Stimulated activated effector memory CD8-positive, alpha-beta T cell treated with anti-CD3 and anti-CD28 coated beads, Interleukin-12 subunit alpha, Interleukin-12 subunit beta, amount 100 ng/mL, for 72 hours (primary cell): ENCODE results near the gene KIF2C.
"Not testable (repeated sequence)": the region's sequence is repeated elsewhere in the genome, so short reads cannot be mapped to it uniquely, and the experiment has no call there.

ENCODE experiments used
- ATAC-seq: fragments of 150-1000 bp; cut with Tn5 transposase; 2 replicates; pipeline ENCODE4 v1.10.0; 2021
- DNase-seq, 2 donors: peaks; one replicate each; pipeline ENCODE4 v3.0.0; 2021 to 2022; ENCODE audit warnings: low spot score in 2 of 2
- H3K27ac Mint-ChIP-seq: one replicate; pipeline ENCODE4 v1.8.0; 2022; ENCODE audit warnings: mild to moderate bottlenecking, mixed read lengths
- H3K36me3 Mint-ChIP-seq: one replicate; pipeline ENCODE4 v1.8.0; 2022; ENCODE audit warnings: mild to moderate bottlenecking, mixed read lengths
- H3K4me1 Mint-ChIP-seq: one replicate; pipeline ENCODE4 v1.8.0; 2022; ENCODE audit warnings: mixed read lengths
- H3K4me3 Mint-ChIP-seq: one replicate; pipeline ENCODE4 v1.8.0; 2022; ENCODE audit warnings: mild to moderate bottlenecking, mixed read lengths
- H3K9me3 Mint-ChIP-seq: one replicate; pipeline ENCODE4 v1.8.0; 2022; ENCODE audit warnings: mixed read lengths

The KIF2C gene

GRCh38 chr1:44730741-44731512 lies 8.7 kb upstream of the KIF2C start, which contains the start of gene RNU5D-1:
TSS of gene RNU5D-1 (minus strand) at chr1:44731170.
- peak; percentile 88 to 96 for DNase-seq
- H3K4me1 Mint-ChIP-seq = peaks cover 20% of the 10 kb centered on the region

DNA sequence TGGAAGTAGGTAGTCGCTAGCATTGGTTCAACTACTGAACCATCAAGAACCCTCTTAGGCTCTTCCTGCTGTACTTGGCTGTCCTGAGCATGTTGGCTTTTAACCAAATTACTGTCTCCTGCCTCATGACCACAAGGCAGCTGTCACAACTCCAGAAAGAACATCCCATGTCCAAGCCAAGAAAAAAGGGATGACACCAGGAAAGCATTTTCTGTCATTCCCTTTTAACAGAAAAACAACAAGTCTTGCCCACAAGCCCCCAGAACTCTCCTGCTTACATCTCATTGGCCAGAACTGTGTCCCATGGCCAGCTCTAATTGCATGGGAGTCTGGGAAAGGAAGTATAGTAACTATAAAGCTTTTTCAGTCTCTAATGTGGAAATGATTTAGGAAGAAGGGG lies 6.3 kb upstream of the KIF2C start:
- DNase-seq (no peak), ATAC-seq (no peak)
- H3K9me3 Mint-ChIP-seq = no peaks in the 10 kb centered on the region
- H3K4me3 Mint-ChIP-seq = no peak overlapping the region
- peaks cover 14% of the 10 kb centered on the region for H3K4me1 Mint-ChIP-seq
- H3K27ac Mint-ChIP-seq = no peak overlapping the region
- peaks cover 24% of the 10 kb centered on the region for H3K36me3 Mint-ChIP-seq

More at GRCh38 chr1:44730741-44731512, 8.7 kb upstream of the KIF2C start, which contains the start of gene RNU5D-1:
- H3K27ac Mint-ChIP-seq = peak within 1 kb of the TSS; percentile 99
- no peaks in the 10 kb centered on the region for H3K9me3 Mint-ChIP-seq
- H3K4me3 Mint-ChIP-seq = peak within 1 kb of the TSS; percentile 52
- peaks cover 24% of the 10 kb centered on the region for H3K36me3 Mint-ChIP-seq
- ATAC-seq = peak; percentile 92

DNA sequence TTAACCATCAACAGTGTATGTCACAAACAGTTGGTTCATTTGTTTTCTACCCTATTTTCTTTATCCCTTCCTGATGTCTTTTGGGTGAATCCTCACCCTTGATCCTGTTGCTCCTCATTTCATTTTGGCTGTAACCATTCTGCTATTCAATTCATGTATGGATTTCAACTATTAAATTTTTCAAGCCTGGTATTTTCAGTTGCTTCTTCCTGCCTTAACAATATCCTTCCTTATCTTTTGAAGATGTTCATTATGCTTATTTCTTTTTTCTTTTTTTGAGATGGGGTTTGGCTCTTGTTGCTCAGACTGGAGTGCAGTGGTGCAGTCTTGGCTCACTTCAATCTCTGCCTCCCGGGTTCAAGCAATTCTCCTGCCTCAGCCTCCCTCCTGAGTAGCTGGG lies 5.9 kb upstream of the KIF2C start:
- H3K4me3 Mint-ChIP-seq = no peak overlapping the region
- no peak for DNase-seq
- peaks cover 13% of the 10 kb centered on the region for H3K4me1 Mint-ChIP-seq
- no peak for ATAC-seq
- peaks cover 24% of the 10 kb centered on the region for H3K36me3 Mint-ChIP-seq
- H3K9me3 Mint-ChIP-seq = no peaks in the 10 kb centered on the region
- no peak overlapping the region for H3K27ac Mint-ChIP-seq

DNA sequence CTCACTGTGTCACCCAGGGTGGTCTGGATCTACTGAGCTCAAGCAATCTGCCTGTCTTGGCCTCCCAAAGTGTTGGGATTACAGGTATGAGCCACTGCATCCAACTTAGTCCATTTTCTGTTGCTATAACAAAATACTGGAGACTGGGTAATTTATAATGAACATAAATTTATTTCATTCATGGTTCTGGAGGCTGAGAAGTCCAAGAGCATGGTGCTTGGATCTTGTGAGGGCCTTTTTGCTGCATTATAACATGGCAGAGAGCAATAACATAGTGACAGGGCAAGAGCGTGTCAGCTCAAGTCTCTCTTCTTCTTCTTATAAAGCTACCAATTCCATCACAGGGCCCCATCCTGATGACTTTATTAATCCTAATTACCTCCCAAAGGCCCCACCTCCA lies 3.6 kb upstream of the KIF2C start:
- Mint-ChIP-seq H3K9me3 (no peaks in the 10 kb centered on the region), H3K4me3 (no peak overlapping the region), H3K27ac (no peak overlapping the region), H3K36me3 (peaks cover 25% of the 10 kb centered on the region), H3K4me1 (peaks cover 10% of the 10 kb centered on the region)
- ATAC-seq = no peak
- no peak for DNase-seq

- Mint-ChIP-seq H3K36me3 (peaks cover 42% of the 10 kb centered on the region), H3K4me1 (peaks cover 14% of the 10 kb centered on the region), H3K27ac (peak overlapping the region; percentile 88), H3K4me3 (peak overlapping the region; percentile 88)
- not testable (repeated sequence) for ATAC-seq, H3K9me3 Mint-ChIP-seq, DNase-seq
Measured at GRCh38 chr1:44738953-44739306, 707 bp upstream of the KIF2C start.

GRCh38 chr1:44740179-44740617 lies 561 bp downstream of the KIF2C start:
- ATAC-seq (no peak), DNase-seq (no peak)
- peaks cover 54% of the 10 kb centered on the region for H3K36me3 Mint-ChIP-seq
- H3K27ac Mint-ChIP-seq = peak overlapping the region; percentile 88
- peaks cover 14% of the 10 kb centered on the region for H3K4me1 Mint-ChIP-seq
- peak overlapping the region; percentile 88 for H3K4me3 Mint-ChIP-seq
- no peaks in the 10 kb centered on the region for H3K9me3 Mint-ChIP-seq

DNA sequence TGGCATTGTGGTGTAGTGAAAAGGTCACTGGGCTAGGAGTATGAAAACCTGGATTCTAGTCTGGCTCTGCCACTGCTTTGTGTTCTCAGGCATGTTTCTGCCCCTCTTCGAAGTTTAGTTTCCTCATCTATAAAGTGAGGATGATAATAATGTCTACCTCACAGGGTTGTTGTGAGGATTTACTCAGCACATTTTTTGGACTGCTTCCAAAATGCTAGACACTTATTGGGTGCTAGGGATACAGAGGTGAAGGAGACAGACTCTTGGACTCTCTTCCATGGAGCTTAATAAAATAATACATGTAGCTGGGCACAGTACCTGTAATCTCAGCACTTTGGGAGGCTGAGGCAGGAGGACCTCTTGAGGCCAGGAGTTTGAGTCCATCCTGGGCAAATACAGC lies 3.6 kb downstream of the KIF2C start:
- DNase-seq (no peak), ATAC-seq (no peak)
- Mint-ChIP-seq H3K27ac (no peak overlapping the region), H3K4me3 (no peak overlapping the region), H3K4me1 (peaks cover 22% of the 10 kb centered on the region), H3K9me3 (no peaks in the 10 kb centered on the region), H3K36me3 (peaks cover 85% of the 10 kb centered on the region)

GRCh38 chr1:44747878-44748277 lies 8.2 kb downstream of the KIF2C start:
- no peak overlapping the region for H3K4me3 Mint-ChIP-seq
- H3K9me3 Mint-ChIP-seq = no peaks in the 10 kb centered on the region
- no peak for DNase-seq
- H3K27ac Mint-ChIP-seq = no peak overlapping the region
- ATAC-seq = no peak
- peaks cover 9% of the 10 kb centered on the region for H3K4me1 Mint-ChIP-seq
- H3K36me3 Mint-ChIP-seq = peaks cover 99% of the 10 kb centered on the region

- H3K27ac Mint-ChIP-seq = no peak overlapping the region
- no peak overlapping the region for H3K4me3 Mint-ChIP-seq
- DNase-seq = no peak
- H3K9me3 Mint-ChIP-seq = no peaks in the 10 kb centered on the region
- no peaks in the 10 kb centered on the region for H3K4me1 Mint-ChIP-seq
- peaks cover 87% of the 10 kb centered on the region for H3K36me3 Mint-ChIP-seq
- no peak for ATAC-seq
Measured at GRCh38 chr1:44757420-44757819, 17.8 kb downstream of the KIF2C start.

DNA sequence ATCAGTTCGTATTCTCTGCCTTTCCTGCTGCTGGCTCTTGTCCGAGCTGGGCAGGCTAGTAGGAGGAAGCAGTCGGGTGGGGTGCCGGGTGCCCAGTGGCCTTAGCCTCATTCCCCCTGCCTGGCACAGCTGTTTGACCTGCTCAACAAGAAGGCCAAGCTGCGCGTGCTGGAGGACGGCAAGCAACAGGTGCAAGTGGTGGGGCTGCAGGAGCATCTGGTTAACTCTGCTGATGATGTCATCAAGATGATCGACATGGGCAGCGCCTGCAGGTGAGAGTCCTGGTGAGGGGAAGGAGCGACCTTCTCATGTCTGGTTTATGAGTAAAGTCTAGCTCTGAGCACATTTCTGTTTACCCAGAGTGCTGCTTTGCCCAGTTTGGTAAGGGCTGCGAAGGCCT lies 19.4 kb downstream of the KIF2C start:
- Mint-ChIP-seq H3K9me3 (no peaks in the 10 kb centered on the region), H3K4me1 (peaks cover 5% of the 10 kb centered on the region), H3K27ac (no peak overlapping the region), H3K36me3 (peaks cover 85% of the 10 kb centered on the region), H3K4me3 (no peak overlapping the region)
- ATAC-seq = no peak
- no peak for DNase-seq

DNA sequence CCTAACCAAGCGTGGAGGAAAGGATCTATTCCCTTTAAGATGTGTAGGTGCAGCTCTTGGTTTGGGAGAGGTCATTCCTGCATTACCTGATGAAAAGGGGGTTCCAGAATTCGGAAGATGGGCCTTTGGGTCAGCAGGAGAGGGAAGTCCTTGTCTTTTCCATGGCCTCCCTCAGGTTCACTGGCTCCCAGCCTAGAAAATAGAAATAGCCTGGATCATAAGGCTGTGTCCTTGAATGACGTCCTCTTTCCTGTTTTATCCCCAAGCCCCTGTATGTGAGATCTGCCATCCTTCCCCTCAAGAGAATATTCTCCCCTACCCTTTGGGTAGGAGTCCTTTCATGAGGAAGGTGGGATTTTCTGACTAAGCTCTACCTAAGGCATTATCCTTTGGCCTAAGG lies 21.2 kb downstream of the KIF2C start:
- no peak for DNase-seq
- H3K9me3 Mint-ChIP-seq = no peaks in the 10 kb centered on the region
- H3K4me3 Mint-ChIP-seq = no peak overlapping the region
- peaks cover 82% of the 10 kb centered on the region for H3K36me3 Mint-ChIP-seq
- no peak overlapping the region for H3K27ac Mint-ChIP-seq
- ATAC-seq = no peak
- peaks cover 5% of the 10 kb centered on the region for H3K4me1 Mint-ChIP-seq

- not testable (repeated sequence) for DNase-seq, H3K4me3 Mint-ChIP-seq, H3K9me3 Mint-ChIP-seq, ATAC-seq, H3K4me1 Mint-ChIP-seq
- H3K36me3 Mint-ChIP-seq = peaks cover 41% of the 10 kb centered on the region
- H3K27ac Mint-ChIP-seq = peak overlapping the region; percentile 42
Measured at GRCh38 chr1:44766421-44766820, 26.8 kb downstream of the KIF2C start.

- H3K9me3 Mint-ChIP-seq = no peaks in the 10 kb centered on the region
- peaks cover 56% of the 10 kb centered on the region for H3K36me3 Mint-ChIP-seq
- peak; percentile 87 for ATAC-seq
- peaks cover 38% of the 10 kb centered on the region for H3K4me1 Mint-ChIP-seq
- DNase-seq = peak; percentile 79 to 95
- H3K4me3 Mint-ChIP-seq = peak within 1 kb of the TSS; percentile 86
- H3K27ac Mint-ChIP-seq = peak within 1 kb of the TSS; percentile 97
Measured at GRCh38 chr1:44775078-44775929, 35.7 kb downstream of the KIF2C start, which contains the start of gene RPS8. TSS of gene RPS8 (plus strand) at chr1:44775540. CDS start at chr1:44775597, 57 bp downstream.

DNA sequence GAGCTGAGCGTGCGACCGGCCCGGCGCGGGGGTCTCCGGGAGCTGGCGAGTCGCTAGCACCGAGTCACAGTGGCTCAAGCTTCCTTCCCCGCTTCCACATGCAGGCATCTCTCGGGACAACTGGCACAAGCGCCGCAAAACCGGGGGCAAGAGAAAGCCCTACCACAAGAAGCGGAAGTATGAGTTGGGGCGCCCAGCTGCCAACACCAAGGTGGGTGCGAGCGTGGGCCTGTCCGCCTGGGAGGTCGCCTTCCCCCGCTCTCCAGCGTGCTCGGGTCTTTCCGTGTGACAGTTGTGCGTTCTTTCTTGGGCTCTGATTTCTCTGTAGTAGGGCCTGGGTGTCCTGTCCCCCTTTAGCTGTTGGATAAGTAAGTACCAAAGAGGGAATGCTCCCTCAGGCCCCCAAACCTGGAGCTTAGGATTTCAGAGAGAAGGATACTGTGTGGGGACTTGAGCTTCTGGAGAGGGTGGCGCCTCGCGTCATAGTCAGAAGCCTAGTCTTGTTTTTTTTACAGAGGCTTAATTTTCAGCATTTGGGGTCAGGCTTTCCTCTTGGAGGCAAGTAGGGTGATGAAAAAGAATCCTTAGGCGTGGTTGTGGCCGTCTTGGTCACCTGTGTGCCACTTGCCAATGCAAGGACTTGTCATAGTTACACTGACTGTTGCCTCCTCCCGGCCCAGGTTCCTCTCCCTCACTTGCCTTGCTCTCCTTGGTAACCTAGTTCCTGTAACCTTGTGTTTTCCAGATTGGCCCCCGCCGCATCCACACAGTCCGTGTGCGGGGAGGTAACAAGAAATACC lies 36.5 kb downstream of the KIF2C start:
- DNase-seq = no peak
- H3K4me1 Mint-ChIP-seq = peaks cover 42% of the 10 kb centered on the region

GRCh38 chr1:44776730-44777068 lies 37.1 kb downstream of the KIF2C start:
- ATAC-seq = no peak
- H3K36me3 Mint-ChIP-seq = peaks cover 70% of the 10 kb centered on the region
- peak overlapping the region; percentile 97 for H3K27ac Mint-ChIP-seq
- H3K4me1 Mint-ChIP-seq = peaks cover 42% of the 10 kb centered on the region
- peak in 1 of 2 donors; percentile 58 for DNase-seq
- H3K4me3 Mint-ChIP-seq = peak overlapping the region; percentile 86
- no peaks in the 10 kb centered on the region for H3K9me3 Mint-ChIP-seq

More for the DNA sequence above, 36.5 kb downstream of the KIF2C start:
- Mint-ChIP-seq H3K4me3 (peak overlapping the region; percentile 86), H3K27ac (peak overlapping the region; percentile 97), H3K36me3 (peaks cover 64% of the 10 kb centered on the region), H3K9me3 (no peaks in the 10 kb centered on the region)
- peak; percentile 31 for ATAC-seq
